ENCODE results near the gene TYROBP. TPM values are rescaled to one million over a fixed set of nuclear protein-coding genes. Genes with fewer than 3 reads are reported as not detected.

Gene TYROBP
- total and polyA plus RNA-seq, 12 donors, result 11.8 to 323 (median 163) TPM

DNA sequence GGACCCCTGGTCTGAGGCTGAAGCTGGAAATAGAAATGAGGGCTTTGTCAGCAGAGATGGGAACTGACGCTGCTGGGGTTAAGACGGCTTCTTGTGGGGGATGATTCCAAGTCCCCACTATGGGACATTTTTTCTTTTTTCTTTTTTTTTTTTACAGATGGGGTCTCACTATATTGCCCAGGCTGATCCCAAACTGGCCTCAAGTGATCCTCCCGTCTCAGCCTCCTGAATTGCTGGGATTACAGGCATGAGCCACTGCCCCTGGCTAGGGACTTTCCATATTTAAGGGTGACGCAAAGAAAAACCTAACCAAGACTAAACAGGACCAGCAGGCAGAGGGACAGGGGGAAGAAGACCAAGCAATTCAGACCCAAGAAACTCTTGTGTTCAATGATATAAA, 38.1 kb upstream of the TYROBP start:
- intact Hi-C loops (cut with DNase I), result no loop called here
- Histone ChIP-seq H3K4me1 (replicated peaks in 1 of 2) (no peaks in the 10 kb centered on the region), H3K4me3 (no peak overlapping the region), H3K27me3 (no peaks in the 10 kb centered on the region), H3K27ac (no peak overlapping the region), H3K9me3 (replicated peaks in 1 of 3) (no peaks in the 10 kb centered on the region), H3K36me3 (replicated peaks in 1 of 2) (no peaks in the 10 kb centered on the region)
- 94 to 96% (median 95%) methylated on average over 4 of the region's 4 CpGs for WGBS, 4 donors
- no peak for DNase-seq
- TF ChIP-seq, protein P1, sequence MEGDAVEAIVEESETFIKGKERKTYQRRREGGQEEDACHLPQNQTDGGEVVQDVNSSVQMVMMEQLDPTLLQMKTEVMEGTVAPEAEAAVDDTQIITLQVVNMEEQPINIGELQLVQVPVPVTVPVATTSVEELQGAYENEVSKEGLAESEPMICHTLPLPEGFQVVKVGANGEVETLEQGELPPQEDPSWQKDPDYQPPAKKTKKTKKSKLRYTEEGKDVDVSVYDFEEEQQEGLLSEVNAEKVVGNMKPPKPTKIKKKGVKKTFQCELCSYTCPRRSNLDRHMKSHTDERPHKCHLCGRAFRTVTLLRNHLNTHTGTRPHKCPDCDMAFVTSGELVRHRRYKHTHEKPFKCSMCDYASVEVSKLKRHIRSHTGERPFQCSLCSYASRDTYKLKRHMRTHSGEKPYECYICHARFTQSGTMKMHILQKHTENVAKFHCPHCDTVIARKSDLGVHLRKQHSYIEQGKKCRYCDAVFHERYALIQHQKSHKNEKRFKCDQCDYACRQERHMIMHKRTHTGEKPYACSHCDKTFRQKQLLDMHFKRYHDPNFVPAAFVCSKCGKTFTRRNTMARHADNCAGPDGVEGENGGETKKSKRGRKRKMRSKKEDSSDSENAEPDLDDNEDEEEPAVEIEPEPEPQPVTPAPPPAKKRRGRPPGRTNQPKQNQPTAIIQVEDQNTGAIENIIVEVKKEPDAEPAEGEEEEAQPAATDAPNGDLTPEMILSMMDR (IDR thresholded peaks at IDR 0.05), result no peak
- no peak for TF ChIP-seq POLR2A (IDR thresholded peaks at IDR 0.05)

DNA sequence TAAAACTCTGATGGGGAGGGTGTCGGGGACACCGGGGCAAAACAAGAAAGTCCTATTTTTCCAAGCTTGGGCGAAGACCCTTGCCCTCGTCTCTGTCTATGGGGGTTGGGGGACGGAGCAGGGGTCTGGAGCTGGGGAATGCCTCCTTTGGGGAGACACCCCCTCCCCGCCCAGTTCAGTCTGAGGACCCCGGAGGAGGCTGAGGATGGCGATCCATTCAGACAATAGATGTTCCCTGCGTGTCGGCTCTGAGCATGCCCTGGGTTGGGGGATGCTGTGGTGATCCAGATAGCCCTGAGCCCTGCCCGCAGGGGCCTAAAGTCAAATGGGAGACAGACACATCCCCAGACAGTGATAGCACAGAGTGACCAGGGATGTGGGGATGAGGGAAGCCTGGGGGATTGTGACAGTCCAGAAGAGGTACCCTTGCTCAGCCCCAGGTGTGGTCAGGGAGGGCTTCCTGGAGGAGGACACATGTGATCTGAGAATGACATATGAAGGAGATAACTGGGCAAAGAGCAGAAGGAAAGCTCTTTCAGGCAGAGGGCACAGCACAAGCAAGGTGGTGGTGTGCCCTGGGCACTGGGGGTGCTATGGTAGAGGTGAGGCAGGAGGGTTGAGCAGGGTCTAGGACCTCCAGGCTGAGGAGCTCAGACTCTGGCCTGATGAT, 37.2 kb upstream of the TYROBP start:
- H3K27me3 ChIP-seq, result no peaks in the 10 kb centered on the region
- peaks cover 0 to 3% of the 10 kb centered on the region in 2 donors for H3K36me3 ChIP-seq (replicated peaks in 1 of 2)
- no peak for DNase-seq
- WGBS, 4 donors, result 92 to 100% (median 94%) methylated on average over 3 to 11 of the region's 11 CpGs
- intact Hi-C loops (cut with DNase I), result no loop called here
- H3K9me3 ChIP-seq (replicated peaks in 1 of 3), result no peaks in the 10 kb centered on the region
- no peak overlapping the region for H3K27ac ChIP-seq
- TF ChIP-seq POLR2A (IDR thresholded peaks at IDR 0.05), result no peak
- TF ChIP-seq, protein P1 (IDR thresholded peaks at IDR 0.05), result no peak
- H3K4me3 ChIP-seq, result no peak overlapping the region
- H3K4me1 ChIP-seq (replicated peaks in 1 of 2), result no peaks in the 10 kb centered on the region

DNA sequence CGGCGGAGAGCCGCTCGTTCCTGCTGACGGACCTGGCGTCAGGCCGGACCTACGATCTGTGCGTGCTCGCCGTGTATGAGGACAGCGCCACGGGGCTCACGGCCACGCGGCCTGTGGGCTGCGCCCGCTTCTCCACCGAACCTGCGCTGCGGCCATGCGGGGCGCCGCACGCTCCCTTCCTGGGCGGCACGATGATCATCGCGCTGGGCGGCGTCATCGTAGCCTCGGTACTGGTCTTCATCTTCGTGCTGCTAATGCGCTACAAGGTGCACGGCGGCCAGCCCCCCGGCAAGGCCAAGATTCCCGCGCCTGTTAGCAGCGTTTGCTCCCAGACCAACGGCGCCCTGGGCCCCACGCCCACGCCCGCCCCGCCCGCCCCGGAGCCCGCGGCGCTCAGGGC, 36.5 kb upstream of the TYROBP start:
- 73 to 94% (median 85%) methylated on average over 3 to 52 of the region's 52 CpGs for WGBS, 4 donors
- no peak overlapping the region for H3K27ac ChIP-seq
- DNase-seq, result no peak
- intact Hi-C loops (cut with DNase I), result no loop called here
- H3K9me3 ChIP-seq (replicated peaks in 1 of 3), result no peaks in the 10 kb centered on the region
- H3K27me3 ChIP-seq, result no peaks in the 10 kb centered on the region
- peaks cover 0 to 6% of the 10 kb centered on the region in 2 donors for H3K36me3 ChIP-seq (replicated peaks in 1 of 2)
- H3K4me1 ChIP-seq (replicated peaks in 1 of 2), result no peaks in the 10 kb centered on the region
- no peak for TF ChIP-seq POLR2A (IDR thresholded peaks at IDR 0.05)
- TF ChIP-seq, protein P1 (IDR thresholded peaks at IDR 0.05), result no peak
- no peak overlapping the region for H3K4me3 ChIP-seq

DNA sequence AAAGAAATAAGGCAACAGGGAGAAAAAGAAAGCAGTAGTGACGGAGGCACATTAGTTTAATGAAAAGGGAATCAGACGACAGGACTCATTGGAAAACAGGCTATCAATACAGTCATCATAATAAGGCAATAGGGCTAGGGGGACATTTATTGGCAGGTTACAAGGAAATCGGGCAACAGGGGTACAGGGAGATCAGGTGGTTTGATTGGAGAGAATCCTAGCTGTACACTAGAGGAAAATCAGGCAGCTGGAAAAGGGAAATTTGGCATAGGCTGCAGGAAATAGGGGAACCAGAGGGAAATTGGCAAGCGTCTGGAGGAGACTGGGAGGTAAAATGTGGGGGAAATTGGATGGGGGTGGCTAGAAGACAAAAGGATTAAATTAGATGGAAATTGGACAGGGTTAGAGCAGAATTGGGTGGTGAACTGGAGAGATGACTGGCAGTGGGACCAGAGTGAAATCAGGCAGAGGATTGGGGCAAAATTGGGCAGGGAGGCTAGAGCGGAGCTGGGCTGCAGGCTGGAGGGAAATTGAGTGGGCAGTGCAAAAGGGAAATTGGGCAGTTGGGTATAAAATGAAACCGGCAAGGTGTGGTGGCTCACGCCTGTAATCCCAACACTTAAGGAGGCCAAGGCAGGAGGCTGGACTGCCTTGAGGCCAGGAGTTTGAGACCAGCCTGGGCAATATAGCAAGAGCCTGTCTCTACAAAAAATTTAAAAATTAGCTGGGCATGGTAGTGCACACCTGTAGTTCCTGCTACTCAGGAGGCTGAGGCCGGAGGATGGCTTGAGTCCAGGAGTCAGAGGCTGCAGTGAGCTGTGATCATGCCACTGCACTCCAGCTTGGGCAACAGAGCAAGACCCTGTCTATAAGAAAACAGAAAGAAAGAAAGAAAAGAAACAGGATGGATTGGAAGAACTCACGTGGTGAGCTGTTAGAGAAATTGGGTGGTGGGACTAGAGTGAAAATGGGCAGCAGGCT, 35.5 kb upstream of the TYROBP start:
- no peak for TF ChIP-seq POLR2A (IDR thresholded peaks at IDR 0.05)
- TF ChIP-seq, protein P1 (IDR thresholded peaks at IDR 0.05), result no peak
- peaks cover 0 to 6% of the 10 kb centered on the region in 2 donors for H3K36me3 ChIP-seq (replicated peaks in 1 of 2)
- WGBS, 4 donors, result 86 to 93% (median 89%) methylated on average over 9 of the region's 9 CpGs
- no peaks in the 10 kb centered on the region for H3K9me3 ChIP-seq (replicated peaks in 1 of 3)
- DNase-seq, result no peak
- intact Hi-C loops (cut with DNase I), result no loop called here
- no peak overlapping the region for H3K27ac ChIP-seq
- H3K4me3 ChIP-seq, result no peak overlapping the region
- H3K27me3 ChIP-seq, result no peaks in the 10 kb centered on the region
- H3K4me1 ChIP-seq (replicated peaks in 1 of 2), result no peaks in the 10 kb centered on the region
